ENCODE data around the gene SEZ6. TPM values are rescaled to one million over a fixed set of nuclear protein-coding genes. Genes with fewer than 3 reads are reported as not detected.

SEZ6 gene
- total RNA-seq, 4 donors from 2014 or later = not detected

- peak overlapping the region; percentile 74 to 99 (median 88) for H3K4me3 ChIP-seq
- no peaks in the 10 kb centered on the region for H3K27me3 ChIP-seq
- H3K27ac ChIP-seq = peak overlapping the region; percentile 92 to 100 (median 94)
- peaks cover 0 to under 1% (median 0%) of the 10 kb centered on the region in 3 donors for H3K36me3 ChIP-seq
- intact Hi-C loops (cut with DNase I) = no loop called here
- 0% methylated on average over 24 to 41 of the region's 61 CpGs for WGBS, 2 donors
- DNase-seq = no peak
- TF ChIP-seq CTCF (IDR thresholded peaks at IDR 0.05) = no peak
- TF ChIP-seq POLR2A (IDR thresholded peaks at IDR 0.05) = peak in 2 of 4 donors; percentile 14 to 45
- H3K4me1 ChIP-seq = peaks cover 4 to 69% (median 40%) of the 10 kb centered on the region in 3 donors
- no peaks in the 10 kb centered on the region for H3K9me3 ChIP-seq
Observed at GRCh38 chr17:28949185-28950016, 56.4 kb downstream of the SEZ6 start.

GRCh38 chr17:28948873-28949184, 57.0 kb downstream of the SEZ6 start:
- peaks cover 4 to 75% (median 40%) of the 10 kb centered on the region in 3 donors for H3K4me1 ChIP-seq
- H3K4me3 ChIP-seq = peak overlapping the region; percentile 74 to 99 (median 88)
- WGBS, 2 donors = 1 to 3% methylated on average over 7 to 13 of the region's 15 CpGs
- intact Hi-C loops (cut with DNase I) = no loop called here
- peaks cover 0 to 6% (median 0%) of the 10 kb centered on the region in 3 donors for H3K36me3 ChIP-seq
- no peaks in the 10 kb centered on the region for H3K9me3 ChIP-seq
- DNase-seq = no peak
- TF ChIP-seq POLR2A (IDR thresholded peaks at IDR 0.05) (no peak), CTCF (IDR thresholded peaks at IDR 0.05) (no peak)
- H3K27ac ChIP-seq = peak overlapping the region; percentile 92 to 100 (median 94)
- no peaks in the 10 kb centered on the region for H3K27me3 ChIP-seq

- 16 to 20% methylated on average over 4 of the region's 4 CpGs for WGBS, 2 donors
- TF ChIP-seq POLR2A (IDR thresholded peaks at IDR 0.05) (no peak), CTCF (IDR thresholded peaks at IDR 0.05) (no peak)
- peak overlapping the region; percentile 74 to 99 (median 88) for H3K4me3 ChIP-seq
- no peaks in the 10 kb centered on the region for H3K9me3 ChIP-seq
- no peak for DNase-seq
- H3K27me3 ChIP-seq = no peaks in the 10 kb centered on the region
- H3K36me3 ChIP-seq = peaks cover 0 to 10% (median 0%) of the 10 kb centered on the region in 3 donors
- intact Hi-C loops (cut with DNase I) = no loop called here
- H3K27ac ChIP-seq = peak overlapping the region; percentile 92 to 100 (median 94)
- H3K4me1 ChIP-seq = peaks cover 2 to 73% (median 40%) of the 10 kb centered on the region in 3 donors
Observed at GRCh38 chr17:28948342-28948741, 57.5 kb downstream of the SEZ6 start.

GRCh38 chr17:28947639-28948038, 58.2 kb downstream of the SEZ6 start:
- Histone ChIP-seq H3K27ac (peak overlapping the region in 2 of 4 donors; percentile 1 to 92), H3K4me3 (peak overlapping the region in 1 of 4 donors; percentile 86), H3K27me3 (no peaks in the 10 kb centered on the region), H3K4me1 (peaks cover 0 to 66% (median 34%) of the 10 kb centered on the region in 3 donors), H3K9me3 (no peaks in the 10 kb centered on the region), H3K36me3 (peaks cover 0 to 16% (median 0%) of the 10 kb centered on the region in 3 donors)
- no peak for TF ChIP-seq CTCF (IDR thresholded peaks at IDR 0.05)
- TF ChIP-seq POLR2A (IDR thresholded peaks at IDR 0.05) = no peak
- 33 to 40% methylated on average over 3 of the region's 3 CpGs for WGBS, 2 donors
- intact Hi-C loops (cut with DNase I) = no loop called here
- no peak for DNase-seq

- H3K36me3 ChIP-seq = peaks cover 0 to 28% (median 0%) of the 10 kb centered on the region in 3 donors
- no peak overlapping the region for H3K4me3 ChIP-seq
- H3K27ac ChIP-seq = peak overlapping the region in 3 of 4 donors; percentile 45 to 92 (median 51)
- WGBS, 2 donors = 42 to 50% methylated on average over 4 of the region's 4 CpGs
- H3K27me3 ChIP-seq = no peaks in the 10 kb centered on the region
- peaks cover 0 to 68% (median 33%) of the 10 kb centered on the region in 3 donors for H3K4me1 ChIP-seq
- DNase-seq = no peak
- intact Hi-C loops (cut with DNase I) = no loop called here
- H3K9me3 ChIP-seq = no peaks in the 10 kb centered on the region
- no peak for TF ChIP-seq POLR2A (IDR thresholded peaks at IDR 0.05)
- no peak for TF ChIP-seq CTCF (IDR thresholded peaks at IDR 0.05)
Observed at GRCh38 chr17:28946239-28946638, 59.6 kb downstream of the SEZ6 start.
